Hematopoietic multipotent progenitor cell treated with erythropoietin and hydrocortisone succinate and interleukin-3 and kit ligand, for 4 days (in vitro differentiated cells): Measurements from ENCODE around the gene SYNE2.

ENCODE experiments used
- DNase-seq: peaks from one replicate; pipeline ENCODE4 v3.0.0-alpha.2; 2015

Gene SYNE2

GRCh38 chr14:63910583-63911363 is 58.0 kb downstream of the SYNE2 start:
- DNase-seq: no peak

GRCh38 chr14:63911404-63911803 is 58.6 kb downstream of the SYNE2 start:
- no peak for DNase-seq

- DNase-seq: no peak
Measured at GRCh38 chr14:63912286-63912685, 59.5 kb downstream of the SYNE2 start.

GRCh38 chr14:63918411-63918810 is 65.6 kb downstream of the SYNE2 start:
- DNase-seq: no peak

GRCh38 chr14:63922696-63923421 is 70.1 kb downstream of the SYNE2 start:
- DNase-seq: no peak

- DNase-seq: no peak
Measured at GRCh38 chr14:63923422-63923752, 70.6 kb downstream of the SYNE2 start.

GRCh38 chr14:63924375-63924774 is 71.6 kb downstream of the SYNE2 start:
- DNase-seq: no peak

GRCh38 chr14:63926641-63927040 is 73.8 kb downstream of the SYNE2 start:
- DNase-seq: no peak

GRCh38 chr14:63928744-63929174 is 76.0 kb downstream of the SYNE2 start:
- no peak for DNase-seq

- no peak for DNase-seq
Measured at GRCh38 chr14:63933110-63933509, 80.3 kb downstream of the SYNE2 start.

GRCh38 chr14:63933711-63934110 is 80.9 kb downstream of the SYNE2 start:
- no peak for DNase-seq

GRCh38 chr14:63938198-63939005 is 85.6 kb downstream of the SYNE2 start:
- DNase-seq: no peak

GRCh38 chr14:63939006-63939270 is 86.1 kb downstream of the SYNE2 start:
- no peak for DNase-seq

GRCh38 chr14:63940387-63940786 is 87.6 kb downstream of the SYNE2 start:
- DNase-seq: no peak

GRCh38 chr14:63941023-63941422 is 88.2 kb downstream of the SYNE2 start:
- no peak for DNase-seq

GRCh38 chr14:63949696-63950095 is 96.9 kb downstream of the SYNE2 start:
- no peak for DNase-seq

- DNase-seq: no peak
Measured at GRCh38 chr14:63951021-63951420, 98.2 kb downstream of the SYNE2 start.

GRCh38 chr14:63951429-63951828 is 98.6 kb downstream of the SYNE2 start:
- DNase-seq: no peak

- DNase-seq: no peak
Measured at GRCh38 chr14:63952053-63952932, 99.5 kb downstream of the SYNE2 start.

GRCh38 chr14:63952933-63953437 is 100.2 kb downstream of the SYNE2 start:
- no peak for DNase-seq

- DNase-seq: no peak
Measured at GRCh38 chr14:63956326-63956725, 103.5 kb downstream of the SYNE2 start.

- DNase-seq: no peak
Measured at GRCh38 chr14:63960926-63961567, 108.2 kb downstream of the SYNE2 start.
